Fibroblast of lung (primary cell): Measurements from ENCODE around the gene FBXW12. TPM values are rescaled to one million over a fixed set of nuclear protein-coding genes. Genes with fewer than 3 reads are reported as not detected.

ENCODE experiments used
- DNase-seq, 2 donors: peaks; one replicate each; pipeline versions ENCODE4 v3.0.0 to v3.0.0-alpha.2; 2010; ENCODE audit warnings: low read depth in 2 of 2
- H2AFZ ChIP-seq: 2 replicates; pipeline ENCODE4 v1.5.1; 2012; ENCODE audit warnings: low read length, control low read depth, inconsistent platforms
- H3K27ac ChIP-seq: 2 replicates; pipeline ENCODE4 v1.5.1; 2011; ENCODE audit warnings: low read length, control low read depth; ENCODE audit not compliant: insufficient read depth
- H3K27me3 ChIP-seq: 2 replicates; pipeline ENCODE4 v1.5.1; 2011; ENCODE audit warnings: mild to moderate bottlenecking, low read length; ENCODE audit not compliant: control insufficient read depth, insufficient read depth
- H3K36me3 ChIP-seq: 2 replicates; pipeline ENCODE4 v1.5.1; 2011; ENCODE audit warnings: low read length; ENCODE audit not compliant: control insufficient read depth, insufficient read depth
- H3K4me1 ChIP-seq: 2 replicates; pipeline ENCODE4 v1.5.1; 2011; ENCODE audit warnings: low read length; ENCODE audit not compliant: control insufficient read depth, insufficient read depth; ENCODE audit errors: extremely low read depth
- H3K4me2 ChIP-seq: 2 replicates; pipeline ENCODE4 v1.5.1; 2011; ENCODE audit warnings: low read length, control low read depth; ENCODE audit not compliant: insufficient read depth; ENCODE audit errors: extremely low read depth
- H3K4me3 ChIP-seq, 4 experiments: fragments of 200-600 bp in 1 of 4; sonication (generic) in 1 of 4; replicated peaks in 1 of 4; 2 replicates each; pipeline ENCODE4 v1.5.1; 2011 to 2016; ENCODE audit warnings: low read length in 4 of 4, low read depth in 3 of 4, mild to moderate bottlenecking in 3 of 4, control low read depth in 2 of 4, inconsistent platforms in 1 of 4, mixed read lengths in 1 of 4; ENCODE audit not compliant: insufficient read depth in 1 of 4; ENCODE audit errors: control extremely low read depth in 1 of 4
- H3K79me2 ChIP-seq: 2 replicates; pipeline ENCODE4 v1.5.1; 2012; ENCODE audit warnings: mild to moderate bottlenecking, low read length, inconsistent platforms; ENCODE audit not compliant: control insufficient read depth, insufficient read depth
- H3K9ac ChIP-seq: 2 replicates; pipeline ENCODE4 v1.5.1; 2011; ENCODE audit warnings: mild to moderate bottlenecking, low read length, control low read depth; ENCODE audit not compliant: insufficient read depth
- H3K9me3 ChIP-seq: 2 replicates; pipeline ENCODE4 v1.5.1; 2012; ENCODE audit warnings: low read depth, low read length; ENCODE audit not compliant: control insufficient read depth, insufficient read depth
- H4K20me1 ChIP-seq: 2 replicates; pipeline ENCODE4 v1.5.1; 2011; ENCODE audit warnings: low read length; ENCODE audit not compliant: control insufficient read depth, insufficient read depth; ENCODE audit errors: extremely low read depth
- CTCF ChIP-seq, 2 donors: IDR thresholded peaks in 1 of 2; conservative IDR thresholded peaks in 1 of 2; 1 replicate in 1 of 2; 2 replicates in 1 of 2; pipeline ENCODE4 v1.5.1; 2011 to 2012; ENCODE audit warnings: low read length in 2 of 2, control low read depth in 1 of 2, inconsistent platforms in 1 of 2, low read depth in 1 of 2, mild to moderate bottlenecking in 1 of 2
- EZH2 ChIP-seq: IDR thresholded peaks from 2 replicates; pipeline ENCODE4 v1.5.1; 2012; ENCODE audit warnings: low read length, control low read depth, mild to moderate bottlenecking; ENCODE audit errors: missing control alignments
- polyA plus RNA-seq, 2 donors: library from polyadenylated mRNA; depleted of rRNA in 1 of 2; stranded (reverse) in 1 of 2; unstranded in 1 of 2; fragments of >200 nt; gene quantifications; 2 replicates each; pipeline ENCODE4 v1.2.1, GENCODE V29; 2011 to 2012; ENCODE audit warnings: missing spikeins in 1 of 2
- total RNA-seq: library from RNA; depleted of rRNA; stranded (reverse); fragments of >200 nt; gene quantifications from 2 replicates; pipeline ENCODE4 v1.2.1, GENCODE V29; 2014

Gene FBXW12
- total and polyA plus RNA-seq, 2 donors (not counting 1 experiment from before 2014, with no cell fraction given), result 0.06 TPM; not detected in 1

- no peaks in the 10 kb centered on the region for H3K27me3 ChIP-seq
- no peak for TF ChIP-seq CTCF (conservative IDR thresholded peaks at IDR 0.05 in 1 of 2, IDR thresholded peaks at IDR 0.05 in 1 of 2; ENCODE audit: low read depth in 1 of 2, low read length in 2 of 2)
Observed at GRCh38 chr3:48428088-48428571, 56.1 kb downstream of the FBXW12 start.

GRCh38 chr3:48428572-48429316, 56.7 kb downstream of the FBXW12 start:
- TF ChIP-seq EZH2, result no peak
- TF ChIP-seq CTCF (conservative IDR thresholded peaks at IDR 0.05 in 1 of 2, IDR thresholded peaks at IDR 0.05 in 1 of 2; ENCODE audit: low read depth in 1 of 2, low read length in 2 of 2), result no peak
- no peaks in the 10 kb centered on the region for H3K79me2 ChIP-seq
- H3K9me3 ChIP-seq, result no peaks in the 10 kb centered on the region
- H3K27ac ChIP-seq, result peak overlapping the region; percentile 28
- peak overlapping the region; percentile 57 to 69 (median 62) for H3K4me3 ChIP-seq
- no peaks in the 10 kb centered on the region for H4K20me1 ChIP-seq
- H3K4me2 ChIP-seq, result peak overlapping the region; percentile 79
- H3K4me1 ChIP-seq, result peaks cover 19% of the 10 kb centered on the region
- peak overlapping the region; percentile 75 for H3K9ac ChIP-seq
- peak; percentile 31 to 40 for DNase-seq
- no peak overlapping the region for H2AFZ ChIP-seq
- peaks cover 7% of the 10 kb centered on the region for H3K36me3 ChIP-seq
- H3K27me3 ChIP-seq, result no peaks in the 10 kb centered on the region

More at GRCh38 chr3:48428088-48428571, 56.1 kb downstream of the FBXW12 start:
- Histone ChIP-seq H3K9me3 (no peaks in the 10 kb centered on the region), H3K4me3 (peak overlapping the region in 3 of 4 experiments; percentile 57 to 69 (median 66)), H3K79me2 (no peaks in the 10 kb centered on the region), H3K4me1 (peaks cover 18% of the 10 kb centered on the region), H3K9ac (no peak overlapping the region), H3K4me2 (peak overlapping the region; percentile 79), H2AFZ (no peak overlapping the region), H3K36me3 (peaks cover 5% of the 10 kb centered on the region), H3K27ac (no peak overlapping the region), H4K20me1 (no peaks in the 10 kb centered on the region)
- no peak for DNase-seq

GRCh38 chr3:48429317-48429959, 57.4 kb downstream of the FBXW12 start:
- Histone ChIP-seq H4K20me1 (no peaks in the 10 kb centered on the region), H3K27me3 (no peaks in the 10 kb centered on the region), H3K4me1 (peaks cover 26% of the 10 kb centered on the region), H3K4me3 (peak overlapping the region; percentile 55 to 69 (median 58)), H3K36me3 (peaks cover 7% of the 10 kb centered on the region), H3K4me2 (peak overlapping the region; percentile 92), H2AFZ (peak overlapping the region; percentile 51), H3K9me3 (no peaks in the 10 kb centered on the region), H3K9ac (peak overlapping the region; percentile 75), H3K79me2 (no peaks in the 10 kb centered on the region), H3K27ac (peak overlapping the region; percentile 28)
- TF ChIP-seq CTCF (conservative IDR thresholded peaks at IDR 0.05 in 1 of 2, IDR thresholded peaks at IDR 0.05 in 1 of 2; ENCODE audit: low read depth in 1 of 2, low read length in 2 of 2) (no peak), EZH2 (no peak)
- peak; percentile 22 to 33 for DNase-seq
